HS-5 (cell line): ENCODE results near the gene TUBB3.
"Not testable (repeated sequence)": the region's sequence is repeated elsewhere in the genome, so short reads cannot be mapped to it uniquely, and the experiment has no call there.

Experiments
- DNase-seq: peaks from one replicate; pipeline ENCODE4 v3.0.0-alpha.2; 2012; ENCODE audit warnings: low read depth

TUBB3 gene

GRCh38 chr16:89967436-89967835 lies 44.3 kb downstream of the TUBB3 start:
- DNase-seq = not testable (repeated sequence)

GRCh38 chr16:89968074-89968473 lies 44.9 kb downstream of the TUBB3 start:
- DNase-seq = not testable (repeated sequence)

GRCh38 chr16:89969741-89970410 lies 46.7 kb downstream of the TUBB3 start:
- no peak for DNase-seq

GRCh38 chr16:89971495-89972243 lies 48.5 kb downstream of the TUBB3 start:
- no peak for DNase-seq

GRCh38 chr16:89972244-89973234 lies 49.4 kb downstream of the TUBB3 start:
- no peak for DNase-seq

GRCh38 chr16:89973235-89973634 lies 50.1 kb downstream of the TUBB3 start:
- DNase-seq = no peak

- no peak for DNase-seq
Observed at GRCh38 chr16:89973654-89974335, 50.7 kb downstream of the TUBB3 start.

GRCh38 chr16:89974870-89975269 lies 51.7 kb downstream of the TUBB3 start:
- no peak for DNase-seq

GRCh38 chr16:89981414-89981813 lies 58.3 kb downstream of the TUBB3 start:
- no peak for DNase-seq

GRCh38 chr16:89982318-89982717 lies 59.2 kb downstream of the TUBB3 start:
- DNase-seq = no peak

- DNase-seq = no peak
Observed at GRCh38 chr16:89983536-89983935, 60.4 kb downstream of the TUBB3 start.

GRCh38 chr16:89984216-89984615 lies 61.1 kb downstream of the TUBB3 start:
- DNase-seq = no peak

GRCh38 chr16:89985219-89985618 lies 62.1 kb downstream of the TUBB3 start:
- no peak for DNase-seq
